ENCODE results near the gene VPS13D.

DNA sequence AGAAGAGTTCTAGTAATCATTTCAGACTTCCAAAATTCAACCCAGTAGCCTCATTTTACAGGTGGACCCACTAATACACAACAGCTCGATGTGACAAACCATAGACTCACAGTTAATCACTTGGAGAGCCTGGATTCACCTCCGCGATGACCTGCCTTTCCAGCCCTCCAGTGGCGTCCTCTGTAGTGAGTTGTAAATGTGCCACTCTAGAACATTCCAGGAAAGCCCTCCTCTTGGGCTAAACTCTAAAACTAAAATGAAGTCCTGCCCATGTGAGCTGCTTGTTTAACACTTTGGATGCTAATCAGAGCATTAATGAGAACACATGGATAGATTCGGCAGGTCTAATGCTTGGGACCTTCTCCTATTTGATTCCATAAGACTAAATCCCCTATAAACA, 247.5 kb downstream of the VPS13D start:
- TF ChIP-seq, protein P1, sequence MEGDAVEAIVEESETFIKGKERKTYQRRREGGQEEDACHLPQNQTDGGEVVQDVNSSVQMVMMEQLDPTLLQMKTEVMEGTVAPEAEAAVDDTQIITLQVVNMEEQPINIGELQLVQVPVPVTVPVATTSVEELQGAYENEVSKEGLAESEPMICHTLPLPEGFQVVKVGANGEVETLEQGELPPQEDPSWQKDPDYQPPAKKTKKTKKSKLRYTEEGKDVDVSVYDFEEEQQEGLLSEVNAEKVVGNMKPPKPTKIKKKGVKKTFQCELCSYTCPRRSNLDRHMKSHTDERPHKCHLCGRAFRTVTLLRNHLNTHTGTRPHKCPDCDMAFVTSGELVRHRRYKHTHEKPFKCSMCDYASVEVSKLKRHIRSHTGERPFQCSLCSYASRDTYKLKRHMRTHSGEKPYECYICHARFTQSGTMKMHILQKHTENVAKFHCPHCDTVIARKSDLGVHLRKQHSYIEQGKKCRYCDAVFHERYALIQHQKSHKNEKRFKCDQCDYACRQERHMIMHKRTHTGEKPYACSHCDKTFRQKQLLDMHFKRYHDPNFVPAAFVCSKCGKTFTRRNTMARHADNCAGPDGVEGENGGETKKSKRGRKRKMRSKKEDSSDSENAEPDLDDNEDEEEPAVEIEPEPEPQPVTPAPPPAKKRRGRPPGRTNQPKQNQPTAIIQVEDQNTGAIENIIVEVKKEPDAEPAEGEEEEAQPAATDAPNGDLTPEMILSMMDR (IDR thresholded peaks at IDR 0.05), result no peak
- no peak for TF ChIP-seq POLR2A (IDR thresholded peaks at IDR 0.05)

All from body of pancreas (tissue), 4 donors.